ENCODE results near the gene IL24.
"Not testable (repeated sequence)": the region's sequence is repeated elsewhere in the genome, so short reads cannot be mapped to it uniquely, and the experiment has no call there.

The IL24 gene, protein sequence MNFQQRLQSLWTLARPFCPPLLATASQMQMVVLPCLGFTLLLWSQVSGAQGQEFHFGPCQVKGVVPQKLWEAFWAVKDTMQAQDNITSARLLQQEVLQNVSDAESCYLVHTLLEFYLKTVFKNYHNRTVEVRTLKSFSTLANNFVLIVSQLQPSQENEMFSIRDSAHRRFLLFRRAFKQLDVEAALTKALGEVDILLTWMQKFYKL

GRCh38 chr1:206897175-206897574 lies at the start of gene IL24:
IL24 (plus strand) TSS chr1:206897443; CDS start chr1:206897833, 390 bp downstream.
- no peak within 1 kb of the TSS for H3K4me3 ChIP-seq (ENCODE audit: low read depth, low read length)
- no peak within 1 kb of the TSS for H3K4me2 ChIP-seq (ENCODE audit: low read length)
- no peak within 1 kb of the TSS for H2AFZ ChIP-seq
- H3K9me3 ChIP-seq (ENCODE audit: control insufficient read depth, low read length) = no peaks in the 10 kb centered on the region
- H3K79me2 ChIP-seq = no peaks in the 10 kb centered on the region
- no peaks in the 10 kb centered on the region for H3K36me3 ChIP-seq (ENCODE audit: control insufficient read depth, insufficient read depth, low read length)
- no peaks in the 10 kb centered on the region for H3K27me3 ChIP-seq (ENCODE audit: control insufficient read depth, insufficient read depth, low read length)
- no peak within 1 kb of the TSS for H3K9ac ChIP-seq
- H3K4me1 ChIP-seq = no peaks in the 10 kb centered on the region
- TF ChIP-seq, protein P1, sequence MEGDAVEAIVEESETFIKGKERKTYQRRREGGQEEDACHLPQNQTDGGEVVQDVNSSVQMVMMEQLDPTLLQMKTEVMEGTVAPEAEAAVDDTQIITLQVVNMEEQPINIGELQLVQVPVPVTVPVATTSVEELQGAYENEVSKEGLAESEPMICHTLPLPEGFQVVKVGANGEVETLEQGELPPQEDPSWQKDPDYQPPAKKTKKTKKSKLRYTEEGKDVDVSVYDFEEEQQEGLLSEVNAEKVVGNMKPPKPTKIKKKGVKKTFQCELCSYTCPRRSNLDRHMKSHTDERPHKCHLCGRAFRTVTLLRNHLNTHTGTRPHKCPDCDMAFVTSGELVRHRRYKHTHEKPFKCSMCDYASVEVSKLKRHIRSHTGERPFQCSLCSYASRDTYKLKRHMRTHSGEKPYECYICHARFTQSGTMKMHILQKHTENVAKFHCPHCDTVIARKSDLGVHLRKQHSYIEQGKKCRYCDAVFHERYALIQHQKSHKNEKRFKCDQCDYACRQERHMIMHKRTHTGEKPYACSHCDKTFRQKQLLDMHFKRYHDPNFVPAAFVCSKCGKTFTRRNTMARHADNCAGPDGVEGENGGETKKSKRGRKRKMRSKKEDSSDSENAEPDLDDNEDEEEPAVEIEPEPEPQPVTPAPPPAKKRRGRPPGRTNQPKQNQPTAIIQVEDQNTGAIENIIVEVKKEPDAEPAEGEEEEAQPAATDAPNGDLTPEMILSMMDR (IDR thresholded peaks at IDR 0.05) = no peak
- no peak within 1 kb of the TSS for H3K27ac ChIP-seq

GRCh38 chr1:206847946-206848345 lies 49.3 kb upstream of the IL24 start:
- Histone ChIP-seq H3K36me3 (ENCODE audit: control insufficient read depth, insufficient read depth, low read length) (no peaks in the 10 kb centered on the region), H3K9me3 (ENCODE audit: control insufficient read depth, low read length) (no peaks in the 10 kb centered on the region), H3K4me2 (ENCODE audit: low read length) (no peak overlapping the region), H3K79me2 (no peaks in the 10 kb centered on the region), H3K27ac (no peak overlapping the region), H3K9ac (no peak overlapping the region), H3K27me3 (ENCODE audit: control insufficient read depth, insufficient read depth, low read length) (no peaks in the 10 kb centered on the region), H3K4me3 (ENCODE audit: low read depth, low read length) (no peak overlapping the region), H2AFZ (no peak overlapping the region), H3K4me1 (no peaks in the 10 kb centered on the region)
- TF ChIP-seq, protein P1 (IDR thresholded peaks at IDR 0.05) = no peak

DNA sequence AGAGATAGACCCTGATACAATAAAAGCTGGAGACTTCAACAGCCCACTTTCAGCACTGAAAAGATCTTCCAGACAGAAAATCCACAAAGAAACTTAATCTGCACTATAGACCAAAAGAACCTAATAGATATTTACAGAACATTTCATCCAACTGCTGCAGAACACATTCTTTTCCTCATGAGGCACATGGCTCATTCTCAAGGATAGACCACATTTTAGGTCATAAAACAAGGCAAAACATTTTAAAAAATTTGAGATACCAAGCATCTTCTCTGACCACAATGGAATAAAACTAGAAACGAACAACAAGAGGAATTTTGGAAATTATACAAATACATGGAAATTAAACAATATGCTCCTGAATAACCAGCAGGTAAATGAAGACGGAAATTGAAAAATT lies 46.8 kb upstream of the IL24 start:
- Histone ChIP-seq H2AFZ (no peak overlapping the region), H3K27ac (no peak overlapping the region), H3K4me1 (no peaks in the 10 kb centered on the region), H3K9ac (no peak overlapping the region), H3K4me2 (ENCODE audit: low read length) (no peak overlapping the region), H3K27me3 (ENCODE audit: control insufficient read depth, insufficient read depth, low read length) (no peaks in the 10 kb centered on the region), H3K79me2 (no peaks in the 10 kb centered on the region), H3K9me3 (ENCODE audit: control insufficient read depth, low read length) (no peaks in the 10 kb centered on the region), H3K36me3 (ENCODE audit: control insufficient read depth, insufficient read depth, low read length) (no peaks in the 10 kb centered on the region), H3K4me3 (ENCODE audit: low read depth, low read length) (no peak overlapping the region)
- TF ChIP-seq, protein P1 (IDR thresholded peaks at IDR 0.05) = no peak

- H3K4me3 ChIP-seq (ENCODE audit: low read depth, low read length) = no peak overlapping the region
- H3K79me2 ChIP-seq = no peaks in the 10 kb centered on the region
- H3K4me2 ChIP-seq (ENCODE audit: low read length) = no peak overlapping the region
- no peak overlapping the region for H3K27ac ChIP-seq
- no peaks in the 10 kb centered on the region for H3K36me3 ChIP-seq (ENCODE audit: control insufficient read depth, insufficient read depth, low read length)
- H2AFZ ChIP-seq = no peak overlapping the region
- H3K9me3 ChIP-seq (ENCODE audit: control insufficient read depth, low read length) = no peaks in the 10 kb centered on the region
- H3K4me1 ChIP-seq = no peaks in the 10 kb centered on the region
- TF ChIP-seq, protein P1 (IDR thresholded peaks at IDR 0.05) = no peak
- no peaks in the 10 kb centered on the region for H3K27me3 ChIP-seq (ENCODE audit: control insufficient read depth, insufficient read depth, low read length)
- H3K9ac ChIP-seq = no peak overlapping the region
Observed at GRCh38 chr1:206851341-206852010, 45.8 kb upstream of the IL24 start.

DNA sequence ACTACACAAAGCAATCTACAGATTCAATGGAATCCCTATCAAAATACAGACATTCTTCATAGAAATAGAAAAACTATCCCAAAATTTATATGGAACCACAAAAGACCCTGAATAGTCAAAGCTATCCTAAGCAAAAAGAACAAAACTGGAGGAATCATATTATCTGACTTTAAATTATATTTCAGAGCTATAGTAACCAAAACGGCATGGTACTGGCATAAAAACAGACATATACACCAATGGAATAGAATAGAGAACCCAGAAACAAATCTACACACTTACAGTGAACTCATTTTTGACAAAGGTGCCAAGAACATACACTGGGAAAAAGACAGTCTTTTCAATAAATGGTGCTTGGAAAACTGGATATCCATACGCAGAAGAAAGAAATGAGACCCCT lies 44.6 kb upstream of the IL24 start:
- H3K4me3 ChIP-seq (ENCODE audit: low read depth, low read length); H3K79me2 ChIP-seq; H3K36me3 ChIP-seq (ENCODE audit: control insufficient read depth, insufficient read depth, low read length); H3K9me3 ChIP-seq (ENCODE audit: control insufficient read depth, low read length); H3K27me3 ChIP-seq (ENCODE audit: control insufficient read depth, insufficient read depth, low read length); H3K4me1 ChIP-seq; H3K9ac ChIP-seq; H2AFZ ChIP-seq; H3K27ac ChIP-seq; H3K4me2 ChIP-seq (ENCODE audit: low read length): not testable (repeated sequence)

GRCh38 chr1:206853696-206854095 lies 43.5 kb upstream of the IL24 start:
- H3K9ac ChIP-seq; H3K79me2 ChIP-seq; H3K36me3 ChIP-seq (ENCODE audit: control insufficient read depth, insufficient read depth, low read length); H3K9me3 ChIP-seq (ENCODE audit: control insufficient read depth, low read length); H3K4me3 ChIP-seq (ENCODE audit: low read depth, low read length); H2AFZ ChIP-seq; H3K4me1 ChIP-seq; H3K4me2 ChIP-seq (ENCODE audit: low read length); H3K27me3 ChIP-seq (ENCODE audit: control insufficient read depth, insufficient read depth, low read length); H3K27ac ChIP-seq: not testable (repeated sequence)

Measured in parathyroid adenoma (tissue), 2 donors.